Measurements from ENCODE around the gene FASN. TPM values are rescaled to one million over a fixed set of nuclear protein-coding genes. Genes with fewer than 3 reads are reported as not detected.

Gene FASN
- total and polyA plus RNA-seq, 2 of the 13 experiments (the other 11 are each of a cell fraction or from before 2014, with no cell fraction given): 51.7 to 101 TPM

GRCh38 chr17:82050761-82051641 is 47.0 kb downstream of the FASN start (continued):
- peak; percentile 37; the same call in 1 of the 2 replicates for TF ChIP-seq POLR2G (IDR thresholded peaks at IDR 0.05; ENCODE audit: low read depth, low read length)
- no peak for TF ChIP-seq ZMYM2 (CRISPR knock-in tag; IDR thresholded peaks at IDR 0.05)
- 0 out of 2 replicates have a peak, but pooled peaks have one; percentile 82 for TF ChIP-seq ZHX1 (CRISPR knock-in tag; IDR thresholded peaks at IDR 0.05; ENCODE audit: low read depth)
- TF ChIP-seq FIP1L1 (IDR thresholded peaks at IDR 0.05; ENCODE audit: borderline replicate concordance, insufficient read depth, low read depth, low read length): no peak
- TF ChIP-seq ZNF407 (CRISPR knock-in tag; IDR thresholded peaks at IDR 0.05; ENCODE audit: not compliant biosample characterization): no peak
- TF ChIP-seq ZNF501 (CRISPR knock-in tag; IDR thresholded peaks at IDR 0.05): no peak; the same call in 1 of the 2 replicates
- TF ChIP-seq, protein P1, sequence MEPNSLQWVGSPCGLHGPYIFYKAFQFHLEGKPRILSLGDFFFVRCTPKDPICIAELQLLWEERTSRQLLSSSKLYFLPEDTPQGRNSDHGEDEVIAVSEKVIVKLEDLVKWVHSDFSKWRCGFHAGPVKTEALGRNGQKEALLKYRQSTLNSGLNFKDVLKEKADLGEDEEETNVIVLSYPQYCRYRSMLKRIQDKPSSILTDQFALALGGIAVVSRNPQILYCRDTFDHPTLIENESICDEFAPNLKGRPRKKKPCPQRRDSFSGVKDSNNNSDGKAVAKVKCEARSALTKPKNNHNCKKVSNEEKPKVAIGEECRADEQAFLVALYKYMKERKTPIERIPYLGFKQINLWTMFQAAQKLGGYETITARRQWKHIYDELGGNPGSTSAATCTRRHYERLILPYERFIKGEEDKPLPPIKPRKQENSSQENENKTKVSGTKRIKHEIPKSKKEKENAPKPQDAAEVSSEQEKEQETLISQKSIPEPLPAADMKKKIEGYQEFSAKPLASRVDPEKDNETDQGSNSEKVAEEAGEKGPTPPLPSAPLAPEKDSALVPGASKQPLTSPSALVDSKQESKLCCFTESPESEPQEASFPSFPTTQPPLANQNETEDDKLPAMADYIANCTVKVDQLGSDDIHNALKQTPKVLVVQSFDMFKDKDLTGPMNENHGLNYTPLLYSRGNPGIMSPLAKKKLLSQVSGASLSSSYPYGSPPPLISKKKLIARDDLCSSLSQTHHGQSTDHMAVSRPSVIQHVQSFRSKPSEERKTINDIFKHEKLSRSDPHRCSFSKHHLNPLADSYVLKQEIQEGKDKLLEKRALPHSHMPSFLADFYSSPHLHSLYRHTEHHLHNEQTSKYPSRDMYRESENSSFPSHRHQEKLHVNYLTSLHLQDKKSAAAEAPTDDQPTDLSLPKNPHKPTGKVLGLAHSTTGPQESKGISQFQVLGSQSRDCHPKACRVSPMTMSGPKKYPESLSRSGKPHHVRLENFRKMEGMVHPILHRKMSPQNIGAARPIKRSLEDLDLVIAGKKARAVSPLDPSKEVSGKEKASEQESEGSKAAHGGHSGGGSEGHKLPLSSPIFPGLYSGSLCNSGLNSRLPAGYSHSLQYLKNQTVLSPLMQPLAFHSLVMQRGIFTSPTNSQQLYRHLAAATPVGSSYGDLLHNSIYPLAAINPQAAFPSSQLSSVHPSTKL (CRISPR knock-in tag; IDR thresholded peaks at IDR 0.05): 0 out of 2 replicates have a peak, but pooled peaks have one; percentile 2
- TF ChIP-seq ZBTB3 (CRISPR knock-in tag; IDR thresholded peaks at IDR 0.05; ENCODE audit: borderline replicate concordance, low read depth): 0 out of 2 replicates have a peak, but pooled peaks have one; percentile 48
- TF ChIP-seq SCMH1 (CRISPR knock-in tag; IDR thresholded peaks at IDR 0.05; ENCODE audit: borderline replicate concordance): no peak
- TF ChIP-seq BRCA1 (CRISPR knock-in tag; IDR thresholded peaks at IDR 0.05): no peak
- TF ChIP-seq MZF1 (CRISPR knock-in tag; IDR thresholded peaks at IDR 0.05; ENCODE audit: borderline replicate concordance): no peak

All from HepG2 (cell line).